Activated CD4-positive, alpha-beta T cell treated with anti-CD3 and anti-CD28 coated beads for 24 hours (primary cell): ENCODE data around the gene ISLR.
"Not testable (repeated sequence)": the region's sequence is repeated elsewhere in the genome, so short reads cannot be mapped to it uniquely, and the experiment has no call there.

ENCODE experiments used
- DNase-seq, 2 donors: peaks; one replicate each; pipeline ENCODE4 v3.0.0-alpha.2; 2020; ENCODE audit warnings: low read depth in 2 of 2

Gene ISLR

DNA sequence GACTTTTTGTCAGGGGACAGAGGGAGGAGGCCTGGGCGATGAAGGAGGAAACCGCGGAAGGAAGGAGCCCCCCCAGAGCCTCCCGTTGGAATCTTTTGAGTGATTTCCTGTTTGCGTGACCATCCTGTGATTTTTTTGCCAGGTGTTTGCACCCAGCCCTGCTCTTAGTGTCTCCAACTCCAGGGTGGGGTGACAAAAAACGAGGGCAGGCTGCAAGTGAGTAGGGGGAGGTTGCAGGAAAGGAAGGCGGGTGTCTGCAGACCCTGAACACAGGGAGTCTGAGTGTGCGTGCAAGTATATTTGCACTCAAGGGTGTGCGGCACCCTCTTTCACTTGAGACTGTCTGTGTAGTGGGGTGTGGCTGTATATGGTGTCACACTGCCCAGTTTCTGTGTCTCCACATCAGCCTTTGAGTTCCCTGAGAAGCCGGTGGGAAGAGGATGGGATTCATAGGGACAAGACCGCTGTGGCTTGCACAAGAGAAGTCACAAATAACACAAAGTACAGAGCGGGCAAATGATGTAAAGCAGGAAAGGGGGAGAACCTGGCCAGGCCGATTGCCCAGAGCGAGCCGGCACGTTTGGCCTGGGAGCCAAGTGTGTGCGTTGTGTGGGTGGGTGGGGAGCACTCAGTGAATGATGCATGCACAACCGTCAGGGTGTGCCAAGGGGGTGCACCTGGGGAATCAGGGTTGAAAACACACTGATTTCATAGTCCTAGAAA, 36.5 kb upstream of the ISLR start:
- no peak for DNase-seq

- DNase-seq, result no peak
Measured at GRCh38 chr15:74137537-74137894, 36.0 kb upstream of the ISLR start.

- DNase-seq, result no peak
Measured at GRCh38 chr15:74138642-74139041, 34.9 kb upstream of the ISLR start.

DNA sequence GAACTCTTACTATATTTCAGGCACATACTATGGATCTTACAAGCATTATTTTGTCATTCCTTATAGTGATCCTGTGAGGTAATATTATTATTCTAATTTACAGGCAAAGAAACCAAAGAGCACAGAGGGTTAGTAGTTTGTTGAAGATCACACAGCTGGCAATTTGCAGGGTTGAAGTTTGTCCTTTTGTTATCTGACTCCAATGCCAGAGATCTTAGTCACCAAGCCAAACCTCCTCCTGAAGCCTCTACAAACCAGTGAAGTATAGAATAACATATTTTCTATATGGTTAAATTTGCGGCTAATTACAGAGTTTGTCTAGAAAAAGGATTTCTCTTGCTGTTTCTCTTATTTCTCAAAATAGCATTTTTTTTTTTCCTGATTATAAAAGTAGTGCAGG, 31.9 kb upstream of the ISLR start:
- DNase-seq, result no peak

DNA sequence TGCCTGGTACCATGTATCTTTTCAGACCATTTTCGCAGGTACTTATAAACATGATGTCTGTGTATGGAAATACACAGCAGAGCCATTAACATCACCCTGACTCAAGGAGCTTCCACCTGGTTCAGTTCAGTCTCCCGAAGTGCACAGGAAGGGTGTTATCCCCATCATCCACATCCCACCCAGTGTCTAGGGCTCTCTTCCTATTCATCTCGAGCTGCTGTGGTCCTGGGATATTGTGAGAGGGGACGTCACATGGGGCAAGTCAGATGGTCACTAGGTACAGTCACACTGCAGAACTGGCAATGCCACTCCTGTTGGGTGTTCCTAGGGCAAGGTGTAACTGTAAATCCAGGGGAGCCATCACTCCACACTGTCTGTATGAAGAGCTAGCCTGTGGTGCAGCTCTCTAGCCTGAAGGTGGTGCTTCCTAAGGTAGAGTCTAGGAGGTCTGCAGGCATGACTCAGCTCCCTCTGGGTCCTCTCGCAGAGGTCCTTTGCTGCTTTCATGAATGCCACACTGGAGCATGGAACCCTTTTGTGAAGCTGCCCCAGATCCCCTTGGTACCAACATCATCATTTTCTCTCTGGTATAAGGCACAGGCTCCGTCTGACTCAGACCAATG, 29.2 kb upstream of the ISLR start:
- DNase-seq, result no peak

GRCh38 chr15:74146277-74146800, 27.2 kb upstream of the ISLR start:
- DNase-seq, result no peak

DNA sequence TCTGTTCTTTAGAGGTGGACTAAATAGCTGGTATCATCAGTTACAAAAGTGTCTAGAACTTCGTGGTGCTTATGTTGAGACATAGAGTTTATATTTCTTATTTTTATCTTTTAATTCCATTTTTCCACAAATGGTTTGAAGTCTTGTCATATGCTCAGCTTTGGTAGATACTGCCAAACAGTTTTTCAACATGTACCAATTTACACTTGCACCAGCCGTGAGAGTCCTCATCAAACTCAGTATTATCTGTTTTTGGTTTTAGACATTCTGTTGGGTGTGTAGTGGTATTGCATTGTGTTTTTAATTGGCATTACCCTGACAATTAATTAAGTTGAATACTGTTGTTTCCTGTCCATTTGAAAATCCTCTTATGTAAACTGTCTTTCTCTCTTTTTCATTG, 26.5 kb upstream of the ISLR start:
- DNase-seq, result no peak

DNA sequence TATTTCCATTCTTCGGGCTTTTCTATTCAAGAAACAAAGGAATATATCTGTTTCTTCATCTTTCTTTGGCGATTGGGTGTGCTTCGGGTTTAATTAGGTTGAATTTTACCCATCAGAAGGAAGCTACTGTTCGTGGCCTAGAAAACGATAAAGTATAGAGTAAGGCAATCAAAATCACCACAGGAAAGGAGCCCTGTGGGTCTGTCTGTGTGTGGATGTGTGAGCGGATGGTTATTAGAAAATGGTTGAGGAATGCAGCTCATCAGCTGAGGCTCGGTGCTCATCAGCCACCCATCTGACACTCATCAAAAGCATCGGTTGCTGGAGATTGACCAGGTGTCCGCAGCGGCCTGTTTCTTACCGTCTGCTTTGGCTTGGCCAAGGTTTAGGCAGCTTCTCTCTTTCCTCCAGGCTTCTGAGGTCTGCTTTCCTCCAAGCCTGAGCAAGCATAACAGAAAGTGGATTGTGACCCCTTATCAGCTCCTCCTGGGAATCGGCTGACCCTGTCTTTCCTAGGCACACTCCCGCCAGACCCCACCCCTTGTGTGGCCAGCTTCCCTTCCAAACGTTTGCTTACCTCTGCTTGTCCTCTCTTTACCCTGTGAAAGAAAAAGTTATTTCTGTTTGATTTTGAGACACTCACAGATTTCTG, 17.6 kb upstream of the ISLR start:
- no peak for DNase-seq

GRCh38 chr15:74156678-74157411, 16.7 kb upstream of the ISLR start:
- DNase-seq, result no peak

DNA sequence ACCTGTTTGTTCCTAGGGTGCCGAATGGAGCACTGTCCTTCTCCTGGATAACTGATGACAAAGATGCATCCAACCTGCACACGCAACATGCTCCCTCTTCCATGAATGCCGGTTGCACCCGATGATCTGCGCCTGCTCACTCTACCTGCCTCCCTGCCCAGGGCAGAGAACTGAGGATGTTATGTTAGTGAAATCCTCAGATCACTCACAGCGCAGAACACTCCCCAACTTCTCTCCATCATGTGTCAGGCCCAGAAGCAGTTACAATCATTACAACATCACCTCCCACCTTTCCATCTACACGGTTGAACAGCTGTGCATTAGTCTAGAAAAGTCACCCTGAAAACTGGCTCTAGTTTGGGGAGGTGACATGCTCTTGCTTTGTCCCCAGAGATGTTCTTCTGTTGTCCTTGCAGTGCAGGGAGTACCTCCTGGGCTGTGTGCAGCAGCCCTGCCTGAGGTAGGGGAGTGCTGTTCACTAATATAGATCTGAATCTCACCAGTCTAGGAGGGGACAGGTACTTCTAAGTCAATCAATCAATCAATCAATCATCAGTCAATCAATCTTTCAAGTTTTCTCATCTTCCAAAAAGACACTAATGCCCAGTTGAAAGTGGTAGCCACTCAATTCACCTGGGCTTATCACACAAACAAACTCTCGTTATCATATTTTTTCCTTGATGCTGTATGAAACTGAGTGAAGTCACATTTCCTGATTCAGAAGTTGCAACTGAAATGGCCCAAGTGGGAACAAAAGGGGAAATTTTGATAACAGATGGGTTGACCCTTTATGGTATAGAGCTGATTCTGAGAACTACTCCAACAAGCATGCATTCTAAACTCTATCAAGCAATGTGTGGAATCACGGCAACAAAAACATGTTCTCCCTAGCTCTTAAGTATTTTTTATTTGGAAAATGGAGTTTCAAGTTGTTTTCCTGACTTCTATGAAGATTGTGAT, 15.4 kb upstream of the ISLR start:
- DNase-seq, result no peak

- no peak for DNase-seq
Measured at GRCh38 chr15:74158855-74159650, 14.5 kb upstream of the ISLR start.

GRCh38 chr15:74159773-74160172, 13.7 kb upstream of the ISLR start:
- no peak for DNase-seq

- not testable (repeated sequence) for DNase-seq
Measured at GRCh38 chr15:74160390-74160789, 13.1 kb upstream of the ISLR start.

GRCh38 chr15:74162195-74162536, 11.3 kb upstream of the ISLR start:
- DNase-seq, result not testable (repeated sequence)

DNA sequence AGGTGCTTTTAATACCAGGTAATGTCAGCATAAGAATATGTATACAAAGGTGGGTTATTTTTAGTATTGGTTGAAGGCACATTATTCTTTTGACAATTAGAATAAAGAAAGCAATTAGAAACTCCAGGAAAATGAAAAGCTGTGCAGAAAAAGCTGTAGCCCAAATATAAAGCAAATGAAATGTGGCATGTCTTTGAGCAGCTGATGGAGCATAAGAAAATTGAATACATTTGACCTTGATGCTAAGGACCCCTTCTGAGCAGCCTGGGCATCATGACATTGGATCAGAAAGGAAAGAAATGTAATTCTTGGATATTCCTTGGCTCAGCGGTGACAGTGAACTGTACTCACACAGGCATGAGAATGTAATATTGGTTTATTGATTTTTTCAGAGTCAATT, 8.0 kb upstream of the ISLR start:
- DNase-seq, result no peak

- no peak for DNase-seq
Measured at GRCh38 chr15:74167891-74168331, 5.6 kb upstream of the ISLR start.

- DNase-seq, result no peak
Measured at GRCh38 chr15:74168711-74169126, 4.8 kb upstream of the ISLR start.

- no peak for DNase-seq
Measured at GRCh38 chr15:74170071-74170844, 3.3 kb upstream of the ISLR start.

DNA sequence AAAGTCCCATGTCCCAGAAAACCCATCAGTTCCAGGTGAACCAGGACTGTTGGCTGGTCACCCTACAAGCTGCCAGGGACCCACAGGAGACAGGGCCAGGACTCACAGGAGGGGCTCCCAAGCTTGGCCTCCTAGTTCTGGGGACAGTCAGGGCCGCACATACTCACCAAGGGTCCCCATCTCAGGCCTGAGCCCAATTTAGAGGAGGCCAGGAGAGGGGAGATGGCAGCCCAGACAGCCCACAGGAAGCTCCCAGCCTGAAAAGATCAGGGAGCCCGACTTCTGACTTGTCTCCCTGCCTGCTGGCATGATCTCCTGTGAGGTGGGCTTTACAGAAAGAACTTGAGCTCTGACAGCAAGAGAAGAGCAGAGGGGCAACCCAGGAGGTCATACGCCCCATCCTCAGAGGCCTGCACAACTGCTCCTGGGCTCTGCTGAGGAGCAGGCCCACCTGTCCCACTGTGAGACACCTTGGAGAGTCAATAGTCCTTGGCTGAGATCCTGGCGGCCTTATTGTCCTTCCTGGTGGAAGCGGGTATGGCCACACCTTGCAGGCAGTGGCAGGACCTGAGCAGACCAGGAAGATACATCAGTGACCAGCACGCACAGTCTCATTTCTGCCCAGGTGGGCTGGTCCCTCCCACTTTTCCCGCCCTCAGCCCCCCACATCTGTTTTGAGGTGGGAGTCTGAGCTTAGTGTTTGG, 2.5 kb upstream of the ISLR start:
- DNase-seq, result no peak
